K562 (cell line): ENCODE data around the gene MYLK4. TPM values are rescaled to one million over a fixed set of nuclear protein-coding genes. Genes with fewer than 3 reads are reported as not detected.
A peak's percentile ranks its signal among the peaks of the same experiment; 100 is the strongest.

Experiments
- BACH1 ChIP-seq: fragments of 200-800 bp; sonication (Bioruptor generic); IDR thresholded peaks from 2 replicates; pipeline ENCODE4 v1.6.1; 2016; ENCODE audit warnings: missing genetic modification characterization, missing compliant biosample characterization
- DIDO1 ChIP-seq: fragments of 450-650 bp; IDR thresholded peaks from 2 replicates; pipeline ENCODE4 v1.6.1; 2016; ENCODE audit warnings: low read depth, missing biosample characterization, missing genetic modification characterization
- ELK1 ChIP-seq: sonication (generic); formaldehyde crosslinking; IDR thresholded peaks from 2 replicates; pipeline ENCODE4 v1.8.1; 2022; ENCODE audit warnings: missing genetic modification reagents
- ETV5 ChIP-seq: sonication (generic); formaldehyde crosslinking; IDR thresholded peaks from 2 replicates; pipeline ENCODE4 v1.4.0; 2020; ENCODE audit warnings: low read depth, mild to moderate bottlenecking, missing genetic modification reagents
- FOXJ2 ChIP-seq: fragments of 200-800 bp; sonication (Bioruptor generic); IDR thresholded peaks from 2 replicates; pipeline ENCODE4 v1.6.1; 2016; ENCODE audit warnings: missing genetic modification characterization, missing compliant biosample characterization
- HMG20B ChIP-seq: fragments of 250-450 bp; sonication (Bioruptor Pico); IDR thresholded peaks from 2 replicates; pipeline ENCODE4 v1.5.0; 2021; ENCODE audit warnings: mild to moderate bottlenecking
- HNRNPH1 ChIP-seq: fragments of 200-400 bp; formaldehyde crosslinking; optimal IDR thresholded peaks from 2 replicates; pipeline ENCODE3; 2017; ENCODE audit warnings: low read depth, mild to moderate bottlenecking, low read length, moderate library complexity
- MEF2D ChIP-seq: conservative IDR thresholded peaks from 2 replicates; pipeline ENCODE4 v1.6.1; 2016; ENCODE audit warnings: low read depth, missing genetic modification characterization, missing compliant biosample characterization
- NFYB ChIP-seq: IDR thresholded peaks from 2 replicates; pipeline ENCODE4 v1.6.1; 2011; ENCODE audit warnings: mild to moderate bottlenecking, moderate library complexity; ENCODE audit not compliant: insufficient read length; ENCODE audit errors: extremely low read depth
- NR2C2 ChIP-seq, 2 experiments: fragments of 200-800 bp in 1 of 2; sonication (Bioruptor generic) in 1 of 2; sonication (generic) in 1 of 2; formaldehyde crosslinking in 1 of 2; IDR thresholded peaks; 2 replicates each; pipeline versions ENCODE4 v1.6.1 to v1.8.0; 2016 to 2022; ENCODE audit warnings: mild to moderate bottlenecking in 1 of 2, missing compliant biosample characterization in 1 of 2, missing genetic modification characterization in 1 of 2, missing genetic modification reagents in 1 of 2
- POLR2AphosphoS2 ChIP-seq: IDR thresholded peaks from 2 replicates; pipeline ENCODE4 v1.6.1; 2012; ENCODE audit warnings: low read length, improper control_type of control experiment
- RBM14 ChIP-seq: fragments of 200-400 bp; formaldehyde crosslinking; IDR thresholded peaks from 2 replicates; pipeline ENCODE4 v1.6.1; 2018; ENCODE audit warnings: low read depth, mild to moderate bottlenecking, low read length, moderate library complexity, borderline replicate concordance; ENCODE audit not compliant: insufficient read depth
- RNF219 ChIP-seq: fragments of 250-450 bp; sonication (Bioruptor Pico); IDR thresholded peaks from 2 replicates; pipeline ENCODE4 v1.5.0; 2022; ENCODE audit warnings: mild to moderate bottlenecking
- TRIM25 ChIP-seq: fragments of 450-650 bp; IDR thresholded peaks from 2 replicates; pipeline ENCODE4 v1.7.0; 2016; ENCODE audit warnings: borderline replicate concordance
- ZNF253 ChIP-seq: fragments of 250-450 bp; sonication (Bioruptor Pico); conservative IDR thresholded peaks from 2 replicates; pipeline ENCODE4 v1.6.1; 2021; ENCODE audit warnings: mild to moderate bottlenecking
- ZNF41 ChIP-seq: fragments of 250-450 bp; sonication (Bioruptor Pico); conservative IDR thresholded peaks from 2 replicates; pipeline ENCODE4 v1.4.0; 2020; ENCODE audit warnings: mild to moderate bottlenecking
- ZNF668 ChIP-seq: fragments of 250-450 bp; sonication (Bioruptor Pico); IDR thresholded peaks from 2 replicates; pipeline ENCODE4 v1.8.0; 2022; ENCODE audit warnings: mild to moderate bottlenecking, inconsistent platforms
- ZNF717 ChIP-seq: fragments of 250-450 bp; sonication (Bioruptor Pico); IDR thresholded peaks from 2 replicates; pipeline ENCODE4 v1.5.0; 2021
- polyA plus RNA-seq, 8 experiments: library from polyadenylated mRNA; depleted of rRNA in 4 of 8; stranded (reverse) in 5 of 8; unstranded in 3 of 8; fragments of >200 nt; fragmentation: Nextera tagmentation in 2 of 8; fragmentation: Illumina TruSeq in 1 of 8; extraction: Ambion mirVana in 2 of 8; extraction: Trizol in 1 of 8; gene quantifications; 2 replicates each; pipeline versions ENCODE4 v1.2.1 to v1.2.3, GENCODE V29; 2011 to 2014; ENCODE audit warnings: inconsistent platforms in 1 of 8, missing spikeins in 1 of 8
- total RNA-seq, 7 experiments: library from RNA; depleted of rRNA in 6 of 7; stranded (reverse); fragments of >200 nt in 6 of 7; fragmentation: Illumina TruSeq in 2 of 7; extraction: Trizol in 2 of 7; gene quantifications; 2 replicates each; pipeline versions ENCODE4 v1.2.1 to v1.2.3, GENCODE V29; 2011 to 2021; ENCODE audit warnings: low replicate concordance in 1 of 7
- TF ChIP-seq, protein P1 (sequence below): fragments of 450-650 bp; IDR thresholded peaks from 2 replicates; pipeline ENCODE4 v1.7.1; 2018; ENCODE audit warnings: mild to moderate bottlenecking, low read depth; ENCODE audit not compliant: partially characterized antibody

MYLK4 gene
- total and polyA plus RNA-seq, 9 of the 15 experiments (the other 6 are each of a cell fraction or from before 2014, with no cell fraction given): 0.01 to 0.15 (median 0.06) TPM

- TF ChIP-seq NFYB: no peak
- no peak for TF ChIP-seq RNF219 (CRISPR knock-in tag)
- TF ChIP-seq RBM14: no peak
- TF ChIP-seq ZNF717 (CRISPR knock-in tag): no peak
- no peak for TF ChIP-seq BACH1 (tag)
- TF ChIP-seq MEF2D (tag): no peak
- no peak for TF ChIP-seq ETV5 (CRISPR knock-in tag)
- 0 out of 2 replicates have a peak, but pooled peaks have one; percentile 30 for TF ChIP-seq ZNF41
- no peak for TF ChIP-seq ELK1 (CRISPR knock-in tag)
- TF ChIP-seq TRIM25: no peak
- no peak for TF ChIP-seq NR2C2 (CRISPR knock-in tag; IDR thresholded peaks at IDR 0.05)
- 0 out of 2 replicates have a peak, but pooled peaks have one; percentile 20 for TF ChIP-seq NR2C2 (tag; IDR thresholded peaks at IDR 0.05)
- no peak for TF ChIP-seq DIDO1 (tag)
- no peak for TF ChIP-seq HMG20B (CRISPR knock-in tag)
- TF ChIP-seq ZNF668 (CRISPR knock-in tag): no peak
- TF ChIP-seq, protein P1, sequence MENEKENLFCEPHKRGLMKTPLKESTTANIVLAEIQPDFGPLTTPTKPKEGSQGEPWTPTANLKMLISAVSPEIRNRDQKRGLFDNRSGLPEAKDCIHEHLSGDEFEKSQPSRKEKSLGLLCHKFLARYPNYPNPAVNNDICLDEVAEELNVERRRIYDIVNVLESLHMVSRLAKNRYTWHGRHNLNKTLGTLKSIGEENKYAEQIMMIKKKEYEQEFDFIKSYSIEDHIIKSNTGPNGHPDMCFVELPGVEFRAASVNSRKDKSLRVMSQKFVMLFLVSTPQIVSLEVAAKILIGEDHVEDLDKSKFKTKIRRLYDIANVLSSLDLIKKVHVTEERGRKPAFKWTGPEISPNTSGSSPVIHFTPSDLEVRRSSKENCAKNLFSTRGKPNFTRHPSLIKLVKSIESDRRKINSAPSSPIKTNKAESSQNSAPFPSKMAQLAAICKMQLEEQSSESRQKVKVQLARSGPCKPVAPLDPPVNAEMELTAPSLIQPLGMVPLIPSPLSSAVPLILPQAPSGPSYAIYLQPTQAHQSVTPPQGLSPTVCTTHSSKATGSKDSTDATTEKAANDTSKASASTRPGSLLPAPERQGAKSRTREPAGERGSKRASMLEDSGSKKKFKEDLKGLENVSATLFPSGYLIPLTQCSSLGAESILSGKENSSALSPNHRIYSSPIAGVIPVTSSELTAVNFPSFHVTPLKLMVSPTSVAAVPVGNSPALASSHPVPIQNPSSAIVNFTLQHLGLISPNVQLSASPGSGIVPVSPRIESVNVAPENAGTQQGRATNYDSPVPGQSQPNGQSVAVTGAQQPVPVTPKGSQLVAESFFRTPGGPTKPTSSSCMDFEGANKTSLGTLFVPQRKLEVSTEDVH: no peak
- TF ChIP-seq ZNF253 (CRISPR knock-in tag): no peak
- no peak for TF ChIP-seq HNRNPH1
- TF ChIP-seq FOXJ2 (tag): no peak
- no peak for TF ChIP-seq POLR2AphosphoS2
These were observed 24.6 kb downstream of the MYLK4 start (continued) for GRCh38 chr6:2725999-2726567.
